Measurements from ENCODE around the gene P2RX4. TPM values are rescaled to one million over a fixed set of nuclear protein-coding genes. Genes with fewer than 3 reads are reported as not detected.

The P2RX4 gene
- total RNA-seq, 1 donor from 2014 or later = 20.7 TPM

- no peak for DNase-seq (ENCODE audit: low spot score)
- H3K4me3 Mint-ChIP-seq (ENCODE audit: unreplicated experiment) = peak overlapping the region; percentile 28
- no peak for TF ChIP-seq CTCF (IDR thresholded peaks at IDR 0.05)
- no peaks in the 10 kb centered on the region for H3K27me3 Mint-ChIP-seq (ENCODE audit: low read depth)
- H3K4me1 Mint-ChIP-seq (ENCODE audit: low read depth) = peaks cover 30% of the 10 kb centered on the region
- H3K36me3 Mint-ChIP-seq (ENCODE audit: low read depth) = no peaks in the 10 kb centered on the region
- H3K27ac Mint-ChIP-seq (ENCODE audit: unreplicated experiment) = peak overlapping the region; percentile 70
- H3K9me3 Mint-ChIP-seq (ENCODE audit: low read depth) = no peaks in the 10 kb centered on the region
These were observed 20.8 kb upstream of the P2RX4 start for GRCh38 chr12:121189131-121189530.

- no peaks in the 10 kb centered on the region for H3K9me3 Mint-ChIP-seq (ENCODE audit: low read depth)
- peak overlapping the region; percentile 70 for H3K27ac Mint-ChIP-seq (ENCODE audit: unreplicated experiment)
- H3K27me3 Mint-ChIP-seq (ENCODE audit: low read depth) = no peaks in the 10 kb centered on the region
- DNase-seq (ENCODE audit: low spot score) = no peak
- H3K4me1 Mint-ChIP-seq (ENCODE audit: low read depth) = peaks cover 30% of the 10 kb centered on the region
- no peak for TF ChIP-seq CTCF (IDR thresholded peaks at IDR 0.05)
- no peak overlapping the region for H3K4me3 Mint-ChIP-seq (ENCODE audit: unreplicated experiment)
- no peaks in the 10 kb centered on the region for H3K36me3 Mint-ChIP-seq (ENCODE audit: low read depth)
These were observed 20.2 kb upstream of the P2RX4 start for GRCh38 chr12:121189619-121190155.

- H3K9me3 Mint-ChIP-seq (ENCODE audit: low read depth) = no peaks in the 10 kb centered on the region
- H3K4me1 Mint-ChIP-seq (ENCODE audit: low read depth) = peaks cover 30% of the 10 kb centered on the region
- H3K4me3 Mint-ChIP-seq (ENCODE audit: unreplicated experiment) = no peak overlapping the region
- no peak for DNase-seq (ENCODE audit: low spot score)
- no peaks in the 10 kb centered on the region for H3K27me3 Mint-ChIP-seq (ENCODE audit: low read depth)
- H3K27ac Mint-ChIP-seq (ENCODE audit: unreplicated experiment) = peak overlapping the region; percentile 28
- no peaks in the 10 kb centered on the region for H3K36me3 Mint-ChIP-seq (ENCODE audit: low read depth)
- no peak for TF ChIP-seq CTCF (IDR thresholded peaks at IDR 0.05)
These were observed 19.4 kb upstream of the P2RX4 start for GRCh38 chr12:121190523-121191031.

- Mint-ChIP-seq H3K27me3 (ENCODE audit: low read depth) (no peaks in the 10 kb centered on the region), H3K27ac (ENCODE audit: unreplicated experiment) (peak overlapping the region; percentile 65), H3K9me3 (ENCODE audit: low read depth) (no peaks in the 10 kb centered on the region), H3K36me3 (ENCODE audit: low read depth) (no peaks in the 10 kb centered on the region), H3K4me1 (ENCODE audit: low read depth) (peaks cover 30% of the 10 kb centered on the region), H3K4me3 (ENCODE audit: unreplicated experiment) (no peak overlapping the region)
- DNase-seq (ENCODE audit: low spot score) = no peak
- no peak for TF ChIP-seq CTCF (IDR thresholded peaks at IDR 0.05)
These were observed 18.8 kb upstream of the P2RX4 start for GRCh38 chr12:121191151-121191550.

- Mint-ChIP-seq H3K4me1 (ENCODE audit: low read depth) (peaks cover 3% of the 10 kb centered on the region), H3K27me3 (ENCODE audit: low read depth) (no peaks in the 10 kb centered on the region), H3K9me3 (ENCODE audit: low read depth) (no peaks in the 10 kb centered on the region), H3K27ac (ENCODE audit: unreplicated experiment) (no peak overlapping the region), H3K4me3 (ENCODE audit: unreplicated experiment) (no peak overlapping the region), H3K36me3 (ENCODE audit: low read depth) (no peaks in the 10 kb centered on the region)
- DNase-seq (ENCODE audit: low spot score) = no peak
- TF ChIP-seq CTCF (IDR thresholded peaks at IDR 0.05) = no peak
These were observed 13.0 kb upstream of the P2RX4 start for GRCh38 chr12:121196902-121197301.
